Measurements from ENCODE around the gene PLEKHG4B. TPM values are rescaled to one million over a fixed set of nuclear protein-coding genes. Genes with fewer than 3 reads are reported as not detected.
"Not testable (repeated sequence)": the region's sequence is repeated elsewhere in the genome, so short reads cannot be mapped to it uniquely, and the experiment has no call there.

PLEKHG4B gene
- total and polyA plus RNA-seq, 8 donors = 0.21 to 0.75 (median 0.38) TPM

DNA sequence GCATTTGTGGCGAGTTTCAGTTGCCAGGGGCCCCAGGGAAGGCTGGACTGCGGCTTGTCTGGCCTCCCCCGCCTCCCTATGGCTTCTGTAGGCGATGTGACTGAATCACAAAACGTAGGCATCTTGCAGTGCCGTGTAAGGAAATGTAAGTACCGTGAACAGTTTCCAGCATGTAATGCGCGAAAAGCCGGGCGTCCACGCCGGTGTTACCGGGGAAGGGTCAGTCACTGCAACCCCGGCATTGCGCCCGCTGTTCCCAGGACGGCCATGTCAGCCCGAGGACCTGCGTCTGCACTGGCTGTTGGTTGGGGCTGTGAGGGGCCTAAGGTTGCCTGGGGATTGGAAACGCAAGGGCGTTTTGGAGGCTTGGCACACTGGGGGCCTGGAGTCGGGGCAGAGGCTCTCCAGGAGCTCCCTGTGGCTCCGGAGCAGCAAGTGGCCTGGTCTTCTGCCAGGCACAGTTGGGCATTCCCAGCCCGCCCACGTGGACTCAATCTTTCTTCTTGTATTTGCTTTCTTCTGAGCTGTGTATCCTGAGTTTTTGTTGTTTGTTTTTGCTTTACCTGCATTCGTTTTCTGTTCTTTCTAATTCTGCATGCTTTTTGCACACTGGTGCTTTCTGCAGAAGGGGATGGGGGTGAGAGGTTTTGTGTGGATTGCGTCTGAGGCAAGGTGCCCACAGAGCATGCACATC, 36.9 kb upstream of the PLEKHG4B start:
- ATAC-seq = no peak
- H3K4me1 ChIP-seq = no peaks in the 10 kb centered on the region
- no peak overlapping the region for H3K27ac ChIP-seq
- no peak overlapping the region for H3K4me3 ChIP-seq
- H3K9me3 ChIP-seq = no peaks in the 10 kb centered on the region
- WGBS, 2 donors = 79 to 82% methylated on average over 28 of the region's 28 CpGs
- peak in 1 of 6 donors; percentile 66 for DNase-seq
- no peaks in the 10 kb centered on the region for H3K27me3 ChIP-seq
- intact Hi-C loops (cut with DNase I) = no loop called here
- no peaks in the 10 kb centered on the region for H3K36me3 ChIP-seq
- no peak for TF ChIP-seq CTCF (IDR thresholded peaks at IDR 0.05)
- FAIRE-seq = no peak

DNA sequence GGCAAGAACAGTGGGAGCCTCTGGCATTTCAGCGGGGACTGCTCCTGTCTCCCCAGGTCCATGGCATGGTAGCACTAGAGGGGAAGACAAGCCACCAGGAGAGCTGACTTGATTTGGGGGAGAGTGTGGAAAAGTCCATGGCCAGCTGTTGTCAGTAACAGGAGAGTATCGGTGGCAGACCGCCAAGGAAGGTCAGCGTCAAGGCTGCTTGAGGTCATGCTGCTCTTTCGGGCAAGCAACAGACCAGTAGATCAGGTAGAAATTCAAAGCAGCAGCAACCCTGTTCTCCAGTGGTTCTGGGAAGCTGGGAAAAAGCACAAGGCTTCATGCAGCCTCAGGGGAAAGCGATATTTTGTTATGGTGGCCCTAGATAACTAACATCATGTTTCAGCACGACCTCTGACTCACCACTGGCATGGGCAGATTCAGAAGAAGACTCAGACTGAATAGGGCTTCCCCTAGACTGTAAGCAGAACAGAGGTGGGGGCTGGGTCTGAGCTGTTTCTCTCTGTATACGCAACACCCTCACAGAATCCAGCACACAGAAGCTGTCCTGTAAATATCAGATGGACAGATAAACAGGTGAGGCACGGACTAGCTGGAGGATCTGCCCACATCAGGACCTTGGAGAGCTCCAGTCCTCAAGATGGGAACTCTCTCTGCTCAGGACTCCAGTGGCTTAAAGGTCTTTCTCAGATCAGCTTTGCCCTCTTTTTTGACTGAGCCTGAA, 35.2 kb upstream of the PLEKHG4B start:
- intact Hi-C loops (cut with DNase I) = no loop called here

DNA sequence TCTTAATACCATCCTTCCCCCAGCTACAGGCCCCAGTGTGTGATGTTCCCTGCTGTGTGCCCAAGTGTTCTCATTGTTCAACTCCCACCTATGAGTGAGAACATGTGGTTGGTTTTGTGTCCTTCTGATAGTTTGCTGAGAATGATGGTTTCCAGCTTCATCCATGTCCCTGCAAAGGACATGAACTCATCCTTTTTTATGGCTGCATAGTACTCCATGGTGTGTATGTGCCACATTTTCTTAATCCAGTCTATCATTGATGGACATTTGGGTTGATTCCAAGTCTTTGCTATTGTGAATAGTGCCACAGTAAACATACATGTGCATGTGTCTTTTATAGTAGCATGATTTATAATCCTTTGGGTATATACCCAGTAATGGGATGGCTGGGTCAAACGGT, 31.7 kb upstream of the PLEKHG4B start:
- H3K36me3 ChIP-seq; intact Hi-C loops (cut with DNase I); FAIRE-seq; ATAC-seq; H3K4me1 ChIP-seq; H3K4me3 ChIP-seq; H3K9me3 ChIP-seq; DNase-seq; H3K27ac ChIP-seq; H3K27me3 ChIP-seq: not testable (repeated sequence)
- WGBS, 2 donors = 44 to 74% methylated on average over 1 of the region's 1 CpG

More for the DNA sequence above, 35.2 kb upstream of the PLEKHG4B start:
- Histone ChIP-seq H3K27me3 (no peaks in the 10 kb centered on the region), H3K4me3 (no peak overlapping the region), H3K27ac (no peak overlapping the region), H3K4me1 (no peaks in the 10 kb centered on the region), H3K36me3 (no peaks in the 10 kb centered on the region), H3K9me3 (no peaks in the 10 kb centered on the region)
- TF ChIP-seq CTCF (IDR thresholded peaks at IDR 0.05) = no peak
- 54 to 66% methylated on average over 9 of the region's 9 CpGs for WGBS, 2 donors
- no peak for FAIRE-seq
- ATAC-seq = peak in 1 of 4 donors; percentile 21
- DNase-seq = peak in 1 of 6 donors; percentile 39

DNA sequence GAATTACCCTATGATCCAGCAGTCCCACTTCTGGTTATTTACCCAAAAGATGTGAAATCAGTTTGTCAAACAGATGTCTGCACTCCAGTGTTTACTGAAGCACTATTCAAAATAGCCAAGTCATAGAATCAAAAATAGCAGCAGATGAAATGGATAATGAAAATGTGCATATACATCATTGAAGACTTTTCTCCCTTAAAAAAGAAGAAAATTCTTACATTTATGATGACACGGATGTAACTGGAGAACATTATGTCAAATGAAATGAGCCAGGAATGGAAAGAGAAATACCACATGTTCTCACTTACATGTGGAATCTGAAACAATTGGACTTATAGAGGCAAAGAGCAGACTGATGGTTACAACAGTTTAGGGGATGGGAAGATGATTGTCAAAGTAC, 21.5 kb upstream of the PLEKHG4B start:
- ATAC-seq (no peak), FAIRE-seq (no peak), DNase-seq (no peak)
- Histone ChIP-seq H3K27ac (no peak overlapping the region), H3K36me3 (no peaks in the 10 kb centered on the region), H3K4me3 (no peak overlapping the region), H3K27me3 (no peaks in the 10 kb centered on the region), H3K9me3 (no peaks in the 10 kb centered on the region), H3K4me1 (no peaks in the 10 kb centered on the region)
- no peak for TF ChIP-seq CTCF (IDR thresholded peaks at IDR 0.05)
- intact Hi-C loops (cut with DNase I) = no loop called here
- 82 to 86% methylated on average over 1 of the region's 1 CpG for WGBS, 2 donors

DNA sequence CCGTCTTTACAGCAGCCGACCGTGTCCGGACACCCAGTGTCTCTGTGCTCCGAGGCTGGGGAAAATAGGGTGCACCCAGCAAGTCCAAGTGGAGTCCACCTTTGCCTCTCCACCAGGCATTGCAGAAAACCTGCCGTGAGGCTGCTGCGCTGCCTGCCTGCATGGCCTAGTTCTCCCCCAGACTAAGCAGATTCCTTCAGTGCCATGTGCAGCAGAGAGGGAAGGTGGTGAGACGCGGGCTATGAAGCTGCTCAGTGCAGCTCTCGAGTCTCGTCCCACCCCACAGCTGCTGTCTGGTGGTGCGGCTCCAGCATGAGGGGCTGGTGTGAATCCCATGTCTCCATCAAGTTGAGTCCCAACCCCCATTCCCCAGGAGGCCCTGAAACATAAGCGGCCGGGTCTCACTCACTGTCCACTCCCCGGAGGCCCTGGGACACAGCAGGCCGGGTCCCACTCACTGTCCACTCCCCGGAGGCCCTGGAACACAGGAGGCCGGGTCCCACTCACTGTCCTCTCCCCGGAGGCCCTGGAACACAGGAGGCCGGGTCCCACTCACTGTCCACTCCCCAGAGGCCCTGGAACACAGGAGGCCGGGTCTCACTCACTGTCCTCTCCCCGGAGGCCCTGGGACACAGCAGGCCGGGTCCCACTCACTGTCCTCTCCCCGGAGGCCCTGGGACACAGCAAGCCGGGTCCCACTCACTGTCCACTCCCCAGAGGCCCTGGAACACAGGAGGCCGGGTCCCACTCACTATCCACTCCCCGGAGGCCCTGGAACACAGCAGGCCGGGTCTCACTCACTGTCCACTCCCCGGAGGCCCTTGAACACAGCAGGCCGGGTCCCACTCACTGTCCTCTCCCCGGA, 19.4 kb upstream of the PLEKHG4B start:
- H3K27ac ChIP-seq; ATAC-seq; H3K4me1 ChIP-seq; H3K27me3 ChIP-seq; FAIRE-seq; H3K4me3 ChIP-seq; H3K9me3 ChIP-seq; intact Hi-C loops (cut with DNase I); H3K36me3 ChIP-seq: not testable (repeated sequence)
- WGBS, 2 donors = 79 to 85% methylated on average over 28 to 31 of the region's 31 CpGs
- DNase-seq = peak in 1 of 6 donors; percentile 29

DNA sequence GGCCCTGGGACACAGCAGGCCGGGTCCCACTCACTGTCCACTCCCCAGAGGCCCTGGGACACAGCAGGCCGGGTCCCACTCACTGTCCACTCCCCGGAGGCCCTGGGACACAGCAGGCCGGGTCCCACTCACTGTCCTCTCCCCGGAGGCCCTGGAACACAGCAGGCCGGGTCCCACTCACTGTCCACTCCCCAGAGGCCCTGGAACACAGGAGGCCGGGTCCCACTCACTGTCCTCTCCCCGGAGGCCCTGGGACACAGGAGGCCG, 18.9 kb upstream of the PLEKHG4B start:
- H3K4me1 ChIP-seq; H3K4me3 ChIP-seq; H3K9me3 ChIP-seq; intact Hi-C loops (cut with DNase I); H3K27ac ChIP-seq; FAIRE-seq; ATAC-seq; H3K36me3 ChIP-seq; H3K27me3 ChIP-seq: not testable (repeated sequence)
- DNase-seq = peak in 1 of 6 donors; percentile 65
- WGBS, 2 donors = 73 to 81% methylated on average over 6 to 7 of the region's 9 CpGs
